Measurements from ENCODE around the gene KIR3DL1. TPM values are rescaled to one million over a fixed set of nuclear protein-coding genes. Genes with fewer than 3 reads are reported as not detected.
"Not testable (repeated sequence)": the region's sequence is repeated elsewhere in the genome, so short reads cannot be mapped to it uniquely, and the experiment has no call there.

KIR3DL1 gene
- not detected for total RNA-seq

GRCh38 chr19:54816251-54816650 lies at the start of gene KIR3DL1:
Gene KIR3DL1, plus strand, starts transcription at chr19:54816468.
- DNase-seq; H3K27ac ChIP-seq; intact Hi-C loops (cut with DNase I; ENCODE audit: low total_unique reads); H3K4me3 ChIP-seq; H3K4me1 ChIP-seq; H3K27me3 ChIP-seq; H3K36me3 ChIP-seq; H3K9me3 ChIP-seq: not testable (repeated sequence)
- 88 to 93% methylated on average over 4 to 17 of the region's 17 CpGs for WGBS, 2 donors (ENCODE audit: low coverage in 1 of 2)
- in situ Hi-C loops (cut with MboI; ENCODE audit: low pct_ligation_motif_present in 1 of 4, low pct_unique_long_range_greater_than_20kb in 1 of 4, low sequenced_read_pairs in 3 of 4) = loop anchor here in 1 of 4 donors (5.0 kb wide), 1 partner anchor 36 kb away; the partner anchor contains the start of gene KIR3DL2

GRCh38 chr19:54769646-54770045 lies 46.6 kb upstream of the KIR3DL1 start, which contains the start of gene KIR2DL1:
Gene KIR2DL1, plus strand, starts transcription at chr19:54769793. Its CDS starts 58 bp downstream, at chr19:54769851.
- WGBS, 2 donors (ENCODE audit: low coverage in 1 of 2) = 82 to 92% methylated on average over 10 to 15 of the region's 15 CpGs
- H3K4me3 ChIP-seq; H3K4me1 ChIP-seq; H3K9me3 ChIP-seq; H3K27ac ChIP-seq; H3K27me3 ChIP-seq; DNase-seq; H3K36me3 ChIP-seq; intact Hi-C loops (cut with DNase I; ENCODE audit: low total_unique reads); in situ Hi-C loops (cut with MboI; ENCODE audit: low pct_ligation_motif_present in 1 of 4, low pct_unique_long_range_greater_than_20kb in 1 of 4, low sequenced_read_pairs in 3 of 4): not testable (repeated sequence)

- H3K27me3 ChIP-seq; intact Hi-C loops (cut with DNase I; ENCODE audit: low total_unique reads); in situ Hi-C loops (cut with MboI; ENCODE audit: low pct_ligation_motif_present in 1 of 4, low pct_unique_long_range_greater_than_20kb in 1 of 4, low sequenced_read_pairs in 3 of 4); H3K36me3 ChIP-seq; H3K4me3 ChIP-seq; H3K27ac ChIP-seq; H3K4me1 ChIP-seq; DNase-seq; H3K9me3 ChIP-seq: not testable (repeated sequence)
- 81% methylated on average over 3 to 4 of the region's 4 CpGs for WGBS, 2 donors (ENCODE audit: low coverage in 1 of 2)
These were observed 45.8 kb upstream of the KIR3DL1 start for GRCh38 chr19:54770511-54770910.

- H3K4me3 ChIP-seq; H3K36me3 ChIP-seq; H3K9me3 ChIP-seq; H3K27me3 ChIP-seq; H3K27ac ChIP-seq; in situ Hi-C loops (cut with MboI; ENCODE audit: low pct_ligation_motif_present in 1 of 4, low pct_unique_long_range_greater_than_20kb in 1 of 4, low sequenced_read_pairs in 3 of 4); intact Hi-C loops (cut with DNase I; ENCODE audit: low total_unique reads); H3K4me1 ChIP-seq; DNase-seq: not testable (repeated sequence)
- 79 to 84% methylated on average over 4 to 14 of the region's 15 CpGs for WGBS, 2 donors (ENCODE audit: low coverage in 1 of 2)
These were observed 45.0 kb upstream of the KIR3DL1 start for GRCh38 chr19:54771018-54771960.

GRCh38 chr19:54772666-54773065 lies 43.6 kb upstream of the KIR3DL1 start:
- 52 to 63% methylated on average over 1 to 2 of the region's 2 CpGs for WGBS, 2 donors (ENCODE audit: low coverage in 1 of 2)
- H3K4me3 ChIP-seq; H3K36me3 ChIP-seq; in situ Hi-C loops (cut with MboI; ENCODE audit: low pct_ligation_motif_present in 1 of 4, low pct_unique_long_range_greater_than_20kb in 1 of 4, low sequenced_read_pairs in 3 of 4); DNase-seq; intact Hi-C loops (cut with DNase I; ENCODE audit: low total_unique reads); H3K9me3 ChIP-seq; H3K4me1 ChIP-seq; H3K27ac ChIP-seq; H3K27me3 ChIP-seq: not testable (repeated sequence)

- in situ Hi-C loops (cut with MboI; ENCODE audit: low pct_ligation_motif_present in 1 of 4, low pct_unique_long_range_greater_than_20kb in 1 of 4, low sequenced_read_pairs in 3 of 4); H3K4me3 ChIP-seq; H3K27ac ChIP-seq; H3K36me3 ChIP-seq; H3K4me1 ChIP-seq; H3K27me3 ChIP-seq; H3K9me3 ChIP-seq; DNase-seq; intact Hi-C loops (cut with DNase I; ENCODE audit: low total_unique reads): not testable (repeated sequence)
- WGBS, 2 donors (ENCODE audit: low coverage in 1 of 2) = 76 to 86% methylated on average over 4 to 12 of the region's 12 CpGs
These were observed 41.0 kb upstream of the KIR3DL1 start for GRCh38 chr19:54775095-54775815.

GRCh38 chr19:54775830-54776229 lies 40.4 kb upstream of the KIR3DL1 start:
- H3K36me3 ChIP-seq; DNase-seq; intact Hi-C loops (cut with DNase I; ENCODE audit: low total_unique reads); H3K9me3 ChIP-seq; H3K27ac ChIP-seq; H3K4me1 ChIP-seq; H3K4me3 ChIP-seq; in situ Hi-C loops (cut with MboI; ENCODE audit: low pct_ligation_motif_present in 1 of 4, low pct_unique_long_range_greater_than_20kb in 1 of 4, low sequenced_read_pairs in 3 of 4); H3K27me3 ChIP-seq: not testable (repeated sequence)
- WGBS, 2 donors (ENCODE audit: low coverage in 1 of 2) = 75 to 80% methylated on average over 4 to 8 of the region's 8 CpGs

GRCh38 chr19:54777851-54778250 lies 38.4 kb upstream of the KIR3DL1 start:
- intact Hi-C loops (cut with DNase I; ENCODE audit: low total_unique reads); H3K36me3 ChIP-seq; H3K27me3 ChIP-seq; H3K27ac ChIP-seq; H3K9me3 ChIP-seq; H3K4me3 ChIP-seq; in situ Hi-C loops (cut with MboI; ENCODE audit: low pct_ligation_motif_present in 1 of 4, low pct_unique_long_range_greater_than_20kb in 1 of 4, low sequenced_read_pairs in 3 of 4); H3K4me1 ChIP-seq; DNase-seq: not testable (repeated sequence)
- WGBS, 2 donors (ENCODE audit: low coverage in 1 of 2) = 33 to 69% methylated on average over 1 to 4 of the region's 4 CpGs

- 73 to 75% methylated on average over 5 to 7 of the region's 7 CpGs for WGBS, 2 donors (ENCODE audit: low coverage in 1 of 2)
- intact Hi-C loops (cut with DNase I; ENCODE audit: low total_unique reads) = not testable (repeated sequence)
These were observed 37.4 kb upstream of the KIR3DL1 start for GRCh38 chr19:54778896-54779295.

GRCh38 chr19:54782916-54783315 lies 33.4 kb upstream of the KIR3DL1 start:
- in situ Hi-C loops (cut with MboI; ENCODE audit: low pct_ligation_motif_present in 1 of 4, low pct_unique_long_range_greater_than_20kb in 1 of 4, low sequenced_read_pairs in 3 of 4); H3K9me3 ChIP-seq; H3K36me3 ChIP-seq; H3K4me3 ChIP-seq; H3K4me1 ChIP-seq; H3K27me3 ChIP-seq; intact Hi-C loops (cut with DNase I; ENCODE audit: low total_unique reads); H3K27ac ChIP-seq; DNase-seq: not testable (repeated sequence)
- WGBS, 2 donors (ENCODE audit: low coverage in 1 of 2) = 73% methylated on average over 4 of the region's 4 CpGs; no CpG with 5 or more reads in 1 of the 2 donors

More at GRCh38 chr19:54778896-54779295, 37.4 kb upstream of the KIR3DL1 start:
- DNase-seq; H3K4me3 ChIP-seq; H3K27ac ChIP-seq; in situ Hi-C loops (cut with MboI; ENCODE audit: low pct_ligation_motif_present in 1 of 4, low pct_unique_long_range_greater_than_20kb in 1 of 4, low sequenced_read_pairs in 3 of 4); H3K36me3 ChIP-seq; H3K9me3 ChIP-seq; H3K27me3 ChIP-seq; H3K4me1 ChIP-seq: not testable (repeated sequence)
